Measurements from ENCODE around the gene CLIP2. TPM values are rescaled to one million over a fixed set of nuclear protein-coding genes. Genes with fewer than 3 reads are reported as not detected.
A peak's percentile ranks its signal among the peaks of the same experiment; 100 is the strongest.
"Not testable (repeated sequence)": the region's sequence is repeated elsewhere in the genome, so short reads cannot be mapped to it uniquely, and the experiment has no call there.

The CLIP2 gene
- total RNA-seq, 1 experiment from 2014 or later: 6.9 TPM

DNA sequence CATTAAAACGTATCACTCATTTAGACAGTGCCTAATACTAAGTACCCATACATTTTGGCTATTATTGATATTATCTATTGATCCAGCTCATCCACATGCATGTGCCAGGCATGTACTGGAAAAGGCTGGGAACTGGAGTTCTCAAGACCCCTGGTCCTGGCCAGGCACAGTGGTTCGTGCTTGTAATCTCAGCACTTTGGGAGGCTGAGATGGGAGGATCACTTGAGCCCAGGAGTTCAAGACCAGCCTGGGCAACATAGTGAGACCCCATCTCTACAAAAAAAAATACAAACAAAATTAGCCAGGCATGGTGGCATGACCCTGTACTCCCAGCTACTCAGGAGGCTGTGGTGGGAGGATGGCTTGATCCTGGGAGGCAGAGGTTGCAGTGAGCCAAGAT is 50.4 kb downstream of the CLIP2 start:
- H3K4me3 ChIP-seq, DNase-seq, H3K9me3 ChIP-seq: not testable (repeated sequence)

DNA sequence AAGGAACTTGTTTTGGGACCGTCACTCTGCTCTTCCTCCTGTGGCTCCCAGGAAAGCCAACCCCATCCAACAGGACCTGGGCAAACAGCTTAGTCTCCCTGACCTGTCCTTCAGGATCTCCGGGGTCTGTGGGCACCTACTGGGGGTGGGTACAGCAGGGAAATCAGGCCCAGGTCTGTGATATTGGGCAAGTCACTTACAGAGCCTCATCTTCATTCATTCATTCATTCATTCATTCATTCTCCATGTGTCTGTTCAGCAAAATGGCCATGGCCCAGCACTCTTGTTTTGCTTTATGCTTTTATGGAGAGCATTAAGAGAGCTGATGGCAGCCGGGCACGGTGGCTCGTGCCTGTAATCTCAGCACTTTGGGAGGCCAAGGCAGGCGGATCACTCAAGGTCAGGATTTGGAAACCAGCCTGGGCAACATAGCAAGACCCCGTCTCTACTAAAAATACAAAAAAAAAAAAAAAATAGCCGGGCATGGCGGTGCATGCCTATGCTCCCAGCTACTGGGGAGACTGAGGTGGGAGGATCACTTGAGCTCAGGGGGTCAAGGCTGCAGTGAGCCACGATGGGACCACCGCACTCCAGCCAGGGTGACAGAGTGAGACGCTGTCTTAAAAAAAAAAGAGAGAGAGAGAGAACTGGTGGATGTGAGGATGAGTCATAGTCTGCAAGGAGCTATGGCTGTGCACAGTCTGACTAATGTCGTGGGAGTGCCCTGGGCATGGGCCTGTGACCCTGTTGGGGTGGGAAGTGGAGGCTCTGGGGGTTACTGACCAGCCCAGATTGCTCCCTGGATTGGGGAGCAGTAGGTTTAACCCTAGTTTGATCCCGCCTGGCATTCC is 54.3 kb downstream of the CLIP2 start:
- H3K36me3 ChIP-seq: no peaks in the 10 kb centered on the region
- no peak overlapping the region for H3K4me3 ChIP-seq
- H3K9me3 ChIP-seq: no peaks in the 10 kb centered on the region
- H3K27me3 ChIP-seq: no peaks in the 10 kb centered on the region
- DNase-seq: peak; percentile 65

More for the DNA sequence above, 50.4 kb downstream of the CLIP2 start:
- H3K36me3 ChIP-seq, H3K27me3 ChIP-seq: not testable (repeated sequence)

GRCh38 chr7:74344132-74344496 is 54.9 kb downstream of the CLIP2 start:
- no peaks in the 10 kb centered on the region for H3K9me3 ChIP-seq
- no peak overlapping the region for H3K4me3 ChIP-seq
- no peaks in the 10 kb centered on the region for H3K27me3 ChIP-seq
- peak; percentile 35 for DNase-seq
- H3K36me3 ChIP-seq: no peaks in the 10 kb centered on the region

DNA sequence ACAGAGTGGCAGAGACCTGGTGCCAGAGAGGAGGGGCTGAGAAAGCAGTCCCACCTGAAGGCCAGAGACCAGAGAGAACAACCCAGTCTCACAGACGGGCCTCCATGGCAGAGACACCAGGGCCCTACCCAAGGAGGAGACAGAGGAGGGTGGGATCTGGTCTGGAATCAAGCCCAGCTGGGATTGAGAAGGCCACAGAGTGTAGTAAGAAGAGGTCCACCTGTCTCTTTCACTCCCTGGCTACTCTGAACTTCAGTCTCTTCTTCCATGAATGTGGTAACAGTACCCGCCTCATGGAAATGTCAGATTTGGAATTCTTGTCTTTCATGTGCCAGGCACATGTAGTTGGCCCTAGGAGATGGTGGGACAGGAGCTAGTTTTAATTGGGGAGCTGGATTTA is 55.6 kb downstream of the CLIP2 start:
- H3K9me3 ChIP-seq: no peaks in the 10 kb centered on the region
- no peak for DNase-seq
- H3K36me3 ChIP-seq: no peaks in the 10 kb centered on the region
- H3K27me3 ChIP-seq: no peaks in the 10 kb centered on the region
- H3K4me3 ChIP-seq: no peak overlapping the region

DNA sequence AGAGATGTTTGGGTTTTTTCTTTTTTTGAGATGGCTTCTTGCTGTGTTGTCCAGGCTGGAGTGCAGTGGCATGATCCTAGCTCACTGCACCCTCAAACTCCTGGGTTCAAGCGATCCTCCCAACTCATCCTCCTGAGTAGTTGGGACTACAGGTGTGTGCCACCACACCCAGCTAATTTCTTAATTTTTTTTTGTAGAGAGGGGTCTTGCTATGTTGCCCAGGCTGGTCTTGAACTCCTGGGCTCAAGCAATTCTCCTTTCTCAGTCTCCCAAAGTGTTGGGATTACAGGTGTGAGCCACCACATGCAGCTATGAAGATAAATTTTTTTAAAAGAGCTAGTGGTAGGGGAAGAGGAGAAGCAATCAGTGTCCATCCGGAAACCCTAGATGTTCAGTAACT is 56.8 kb downstream of the CLIP2 start:
- Histone ChIP-seq H3K9me3 (no peaks in the 10 kb centered on the region), H3K4me3 (no peak overlapping the region), H3K36me3 (no peaks in the 10 kb centered on the region), H3K27me3 (no peaks in the 10 kb centered on the region)
- no peak for DNase-seq

DNA sequence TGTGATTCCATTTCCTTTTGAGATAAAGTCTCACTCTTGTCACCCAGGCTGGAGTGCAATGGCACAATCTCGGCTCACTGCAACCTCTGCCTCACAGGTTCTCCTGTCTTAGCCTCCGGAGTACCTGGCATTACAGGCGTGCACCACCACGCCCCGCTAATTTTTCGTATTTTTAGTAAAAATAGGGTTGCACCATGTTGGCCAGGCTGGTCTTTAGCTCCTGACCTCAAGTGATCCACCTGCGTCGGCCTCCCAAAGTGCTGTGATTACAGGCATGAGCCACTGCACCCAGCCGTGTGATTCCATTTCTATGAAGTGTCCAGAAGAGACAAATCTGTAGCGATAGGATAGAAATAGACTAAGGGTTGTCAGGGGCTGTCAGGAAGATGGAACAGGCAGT is 60.4 kb downstream of the CLIP2 start:
- H3K4me3 ChIP-seq: no peak overlapping the region
- no peaks in the 10 kb centered on the region for H3K9me3 ChIP-seq
- H3K36me3 ChIP-seq: no peaks in the 10 kb centered on the region
- H3K27me3 ChIP-seq: no peaks in the 10 kb centered on the region
- no peak for DNase-seq

GRCh38 chr7:74350751-74351150 is 61.5 kb downstream of the CLIP2 start:
- H3K27me3 ChIP-seq: no peaks in the 10 kb centered on the region
- peaks cover 1% of the 10 kb centered on the region; the same call in 1 of the 2 replicates for H3K36me3 ChIP-seq
- H3K4me3 ChIP-seq: no peak overlapping the region
- no peaks in the 10 kb centered on the region for H3K9me3 ChIP-seq
- DNase-seq: no peak

- Histone ChIP-seq H3K36me3 (peaks cover 2% of the 10 kb centered on the region; the same call in 1 of the 2 replicates), H3K4me3 (no peak overlapping the region), H3K9me3 (no peaks in the 10 kb centered on the region), H3K27me3 (no peaks in the 10 kb centered on the region)
- DNase-seq: no peak
Measured at GRCh38 chr7:74351836-74352235, 62.6 kb downstream of the CLIP2 start.

DNA sequence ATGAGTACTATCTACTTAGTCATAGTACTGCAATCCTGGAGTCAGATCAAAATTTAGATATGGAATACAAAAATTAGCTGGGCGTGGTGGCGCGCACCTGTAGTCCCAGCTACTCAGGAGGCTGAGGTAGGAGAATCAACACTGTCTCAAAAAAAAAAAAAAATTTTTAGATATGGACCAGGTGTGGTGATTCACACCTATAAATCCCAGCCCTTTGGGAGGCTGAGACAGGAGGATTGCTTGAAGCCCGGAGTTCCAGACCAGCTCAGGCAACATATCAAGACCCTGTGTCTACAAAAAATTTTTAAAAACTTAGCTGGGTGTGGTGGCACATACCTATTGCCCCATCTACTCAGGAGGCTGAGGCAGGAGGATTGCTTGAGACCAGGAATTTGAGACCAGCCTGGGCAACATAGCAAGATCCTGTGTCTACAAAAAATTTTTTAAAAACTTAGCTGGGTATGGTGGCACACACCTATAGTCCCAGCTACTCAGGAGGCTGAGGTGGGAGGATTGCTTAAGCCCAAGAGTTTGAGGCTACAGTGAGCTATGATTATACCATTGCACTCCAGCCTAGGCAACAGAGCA is 63.4 kb downstream of the CLIP2 start:
- H3K9me3 ChIP-seq, DNase-seq, H3K4me3 ChIP-seq, H3K36me3 ChIP-seq, H3K27me3 ChIP-seq: not testable (repeated sequence)

DNA sequence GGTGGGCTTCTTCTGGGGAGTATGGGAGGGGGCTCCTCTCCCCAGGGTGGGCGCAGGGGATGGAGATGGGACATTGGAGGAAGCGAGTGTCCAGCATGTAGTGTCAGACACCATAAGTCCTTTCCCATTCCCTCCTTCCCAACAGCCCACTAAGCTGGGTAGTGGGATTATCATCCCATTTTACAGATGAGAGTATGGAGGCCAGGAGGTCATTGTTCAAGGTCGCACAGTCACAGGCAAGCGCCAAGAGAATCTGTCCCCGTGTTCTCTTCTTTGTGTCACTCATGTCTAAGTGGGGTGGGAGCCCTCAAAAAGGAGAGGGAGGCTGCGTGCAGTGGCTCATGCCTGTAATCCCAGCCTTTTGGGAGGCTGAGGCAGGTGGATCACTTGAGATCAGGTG is 64.8 kb downstream of the CLIP2 start:
- H3K36me3 ChIP-seq: peaks cover 2% of the 10 kb centered on the region; the same call in 1 of the 2 replicates
- H3K27me3 ChIP-seq: no peaks in the 10 kb centered on the region
- no peaks in the 10 kb centered on the region for H3K9me3 ChIP-seq
- DNase-seq: no peak
- no peak overlapping the region for H3K4me3 ChIP-seq

GRCh38 chr7:74355091-74355490 is 65.9 kb downstream of the CLIP2 start:
- DNase-seq: peak; percentile 74
- Histone ChIP-seq H3K4me3 (no peak overlapping the region), H3K36me3 (peaks cover 2% of the 10 kb centered on the region; the same call in 1 of the 2 replicates), H3K9me3 (no peaks in the 10 kb centered on the region), H3K27me3 (no peaks in the 10 kb centered on the region)

- no peaks in the 10 kb centered on the region for H3K9me3 ChIP-seq
- H3K27me3 ChIP-seq: no peaks in the 10 kb centered on the region
- H3K4me3 ChIP-seq: no peak overlapping the region
- H3K36me3 ChIP-seq: peaks cover 2% of the 10 kb centered on the region; the same call in 1 of the 2 replicates
- DNase-seq: no peak
Measured at GRCh38 chr7:74356589-74357315, 67.5 kb downstream of the CLIP2 start.

DNA sequence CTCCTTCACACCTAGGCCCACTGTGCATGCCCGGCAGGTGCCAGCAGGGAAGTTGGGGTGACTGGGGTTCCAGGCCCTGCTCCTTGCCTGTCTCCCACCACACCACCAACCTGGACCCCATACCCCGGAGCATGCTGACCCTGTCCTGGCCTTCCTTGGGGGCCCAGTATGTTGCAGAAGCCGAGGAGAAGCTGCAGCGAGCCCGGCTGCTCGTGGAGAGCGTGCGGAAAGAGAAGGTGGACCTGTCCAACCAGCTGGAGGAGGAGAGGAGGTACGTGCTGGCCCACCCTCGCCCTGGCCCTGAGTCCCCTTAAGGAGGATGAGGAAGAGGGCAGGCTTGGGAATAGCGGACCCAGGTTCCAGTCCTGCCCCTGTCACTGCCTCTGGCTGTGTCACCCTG is 70.8 kb downstream of the CLIP2 start:
- peaks cover 2% of the 10 kb centered on the region; the same call in 1 of the 2 replicates for H3K36me3 ChIP-seq
- DNase-seq: no peak

DNA sequence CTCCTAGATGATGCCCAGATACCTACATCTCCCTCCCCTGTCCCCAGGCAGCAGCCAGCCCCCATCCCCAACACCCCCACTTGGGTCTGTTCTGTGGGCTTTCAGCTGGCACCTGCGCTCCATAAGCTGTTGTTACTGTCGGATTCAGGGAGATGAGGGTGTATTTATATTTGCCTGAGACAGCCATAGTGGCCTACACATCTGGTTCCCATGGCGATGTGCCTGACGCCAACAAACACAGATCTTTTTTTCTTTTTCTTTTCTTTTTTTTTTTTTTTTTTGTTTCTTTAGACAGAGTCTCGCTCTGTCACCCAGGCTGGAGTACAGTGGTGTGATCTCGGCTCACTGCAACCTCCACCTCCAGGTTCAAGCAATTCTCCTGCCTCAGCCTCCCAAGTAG is 73.1 kb downstream of the CLIP2 start:
- no peaks in the 10 kb centered on the region for H3K27me3 ChIP-seq
- no peak for DNase-seq
- H3K4me3 ChIP-seq: no peak overlapping the region
- H3K9me3 ChIP-seq: no peaks in the 10 kb centered on the region
- no peaks in the 10 kb centered on the region for H3K36me3 ChIP-seq

More for the DNA sequence above, 70.8 kb downstream of the CLIP2 start:
- Histone ChIP-seq H3K9me3 (no peaks in the 10 kb centered on the region), H3K4me3 (no peak overlapping the region), H3K27me3 (no peaks in the 10 kb centered on the region)

- Histone ChIP-seq H3K4me3 (no peak overlapping the region), H3K27me3 (no peaks in the 10 kb centered on the region), H3K9me3 (no peaks in the 10 kb centered on the region), H3K36me3 (no peaks in the 10 kb centered on the region)
- DNase-seq: no peak
Measured at GRCh38 chr7:74364061-74364460, 74.9 kb downstream of the CLIP2 start.

DNA sequence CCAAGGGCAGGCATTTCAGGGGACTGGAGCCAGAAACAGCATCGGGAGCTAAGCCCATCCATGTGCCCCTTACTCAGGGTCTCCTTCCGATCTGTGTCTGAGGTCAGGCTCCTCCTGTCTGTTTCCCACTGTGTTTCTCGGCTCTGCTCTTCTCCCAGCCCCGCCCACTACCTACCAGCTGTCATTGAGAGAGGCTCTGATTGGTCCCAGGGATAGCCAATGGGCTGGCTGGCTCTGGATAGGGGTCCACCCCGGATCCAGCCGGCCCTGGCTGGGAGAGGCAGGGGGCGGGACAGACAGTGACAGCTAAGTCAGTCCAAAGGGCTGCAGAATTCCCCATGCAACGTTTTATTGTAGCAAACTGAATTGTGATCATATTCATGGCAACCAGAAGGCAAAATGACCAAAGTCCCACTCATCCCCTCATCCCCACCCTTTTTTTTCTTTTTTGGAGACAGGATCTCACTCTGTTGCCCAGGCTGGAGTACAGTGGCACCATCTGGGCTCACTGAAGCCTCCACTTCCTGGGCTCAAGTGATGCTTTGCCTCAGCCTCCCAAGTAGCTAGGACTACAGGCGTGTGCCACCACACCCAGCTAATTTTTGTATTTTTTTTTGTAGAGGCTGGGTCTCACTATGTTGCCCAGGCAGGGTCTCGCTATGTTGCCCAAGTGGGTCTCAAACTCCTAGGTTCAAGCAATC is 76.3 kb downstream of the CLIP2 start:
- Histone ChIP-seq H3K27me3 (no peaks in the 10 kb centered on the region), H3K9me3 (no peaks in the 10 kb centered on the region), H3K4me3 (no peak overlapping the region), H3K36me3 (no peaks in the 10 kb centered on the region)
- peak; percentile 72 for DNase-seq
